Endodermal cell (in vitro differentiated cells): Measurements from ENCODE around the gene LONP2. TPM values are rescaled to one million over a fixed set of nuclear protein-coding genes. Genes with fewer than 3 reads are reported as not detected.

Experiments
- DNase-seq: peaks from one replicate; pipeline ENCODE4 v3.0.0-alpha.2; 2017
- H3K27ac ChIP-seq: 2 replicates; pipeline ENCODE4 v1.5.1; 2013; ENCODE audit warnings: mild to moderate bottlenecking, low read depth, low read length, moderate library complexity
- H3K27me3 ChIP-seq: 2 replicates; pipeline ENCODE4 v1.6.1; 2013; ENCODE audit warnings: mild to moderate bottlenecking, low read length, moderate library complexity; ENCODE audit not compliant: insufficient read depth, control insufficient read depth, poor library complexity, severe bottlenecking
- H3K36me3 ChIP-seq: 2 replicates; pipeline ENCODE4 v1.7.0; 2013; ENCODE audit warnings: mild to moderate bottlenecking, low read length, moderate library complexity; ENCODE audit not compliant: control insufficient read depth, insufficient read depth
- H3K4me1 ChIP-seq: one replicate; pipeline ENCODE4 v1.7.0; 2013; ENCODE audit warnings: low read length; ENCODE audit not compliant: control insufficient read depth, insufficient read depth
- H3K4me3 ChIP-seq: 2 replicates; pipeline ENCODE4 v1.5.1; 2013; ENCODE audit warnings: mild to moderate bottlenecking, low read length, moderate library complexity
- H3K9ac ChIP-seq: 2 replicates; pipeline ENCODE4 v1.6.1; 2013; ENCODE audit warnings: mild to moderate bottlenecking, low read length, moderate library complexity; ENCODE audit not compliant: poor library complexity, severe bottlenecking; ENCODE audit errors: extremely low read depth
- H3K9me3 ChIP-seq: 2 replicates; pipeline ENCODE4 v1.6.1; 2013; ENCODE audit warnings: mild to moderate bottlenecking, low read length, moderate library complexity; ENCODE audit not compliant: control insufficient read depth
- H3K27ac Mint-ChIP-seq: 2 replicates; pipeline ENCODE4 v1.8.0; 2020; ENCODE audit warnings: mixed read lengths
- H3K27me3 Mint-ChIP-seq: 2 replicates; pipeline ENCODE4 v1.8.0; 2021; ENCODE audit warnings: mild to moderate bottlenecking, mixed read lengths; ENCODE audit not compliant: insufficient read depth
- H3K36me3 Mint-ChIP-seq: 2 replicates; pipeline ENCODE4 v1.8.0; 2020; ENCODE audit warnings: low read depth, mixed read lengths
- H3K4me1 Mint-ChIP-seq: 2 replicates; pipeline ENCODE4 v1.8.0; 2020; ENCODE audit warnings: mixed read lengths
- H3K4me3 Mint-ChIP-seq: 2 replicates; pipeline ENCODE4 v1.8.0; 2020; ENCODE audit warnings: mild to moderate bottlenecking, moderate library complexity, mixed read lengths
- H3K9me3 Mint-ChIP-seq: 2 replicates; pipeline ENCODE4 v1.8.0; 2020; ENCODE audit warnings: mild to moderate bottlenecking, mixed read lengths
- WGBS, 2 experiments: methylation state at CpG; one replicate each; pipeline versions ENCODE4 v1.1.5 to v1.1.7; 2013; ENCODE audit warnings: missing lambda C conversion rate in 2 of 2, mixed read lengths in 1 of 2; ENCODE audit not compliant: insufficient coverage in 1 of 2, insufficient read length in 1 of 2; 5-methylcytosine and 5-hydroxymethylcytosine counted together
- total RNA-seq, 2 donors: library from RNA; stranded (reverse); fragmentation: NEBNext Ultra II Directional in 1 of 2; extraction: Animal tissue kit (Norgen Biotek cat#: 25700) in 1 of 2; gene quantifications; 2 replicates in 1 of 2; 3 replicates in 1 of 2; pipeline ENCODE4 v1.2.1, GENCODE V29; 2021
- TF ChIP-seq, protein P1 (sequence below): fragments of 200-600 bp; sonication (generic); conservative IDR thresholded peaks from 2 replicates; pipeline ENCODE4 v1.5.0; 2021; ENCODE audit warnings: antibody characterized with exemption, mild to moderate bottlenecking

The LONP2 gene
- total RNA-seq, 2 donors from 2014 or later: 33.2 to 33.6 TPM

DNA sequence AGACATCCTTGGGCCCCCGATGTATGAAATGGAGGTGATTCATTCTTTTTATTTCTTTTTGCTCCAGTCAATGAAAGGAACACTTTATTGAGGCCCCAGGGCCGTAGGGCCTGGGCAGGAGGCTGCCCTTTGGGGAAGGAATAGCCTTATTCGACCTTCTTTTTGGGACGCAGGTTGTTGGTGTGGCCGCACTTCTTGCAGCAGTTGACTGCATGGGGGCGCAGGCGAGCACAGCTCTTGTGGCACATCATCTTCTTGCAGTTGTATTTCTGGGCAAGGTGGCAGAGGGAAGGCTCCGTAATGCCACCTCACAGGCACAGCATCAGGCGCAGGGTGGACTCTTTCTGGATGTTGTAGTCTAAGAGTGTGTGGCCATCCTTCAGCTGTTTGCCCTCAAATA, 90.2 kb downstream of the LONP2 start:
- H3K4me3 ChIP-seq: no peak overlapping the region
- TF ChIP-seq, protein P1, sequence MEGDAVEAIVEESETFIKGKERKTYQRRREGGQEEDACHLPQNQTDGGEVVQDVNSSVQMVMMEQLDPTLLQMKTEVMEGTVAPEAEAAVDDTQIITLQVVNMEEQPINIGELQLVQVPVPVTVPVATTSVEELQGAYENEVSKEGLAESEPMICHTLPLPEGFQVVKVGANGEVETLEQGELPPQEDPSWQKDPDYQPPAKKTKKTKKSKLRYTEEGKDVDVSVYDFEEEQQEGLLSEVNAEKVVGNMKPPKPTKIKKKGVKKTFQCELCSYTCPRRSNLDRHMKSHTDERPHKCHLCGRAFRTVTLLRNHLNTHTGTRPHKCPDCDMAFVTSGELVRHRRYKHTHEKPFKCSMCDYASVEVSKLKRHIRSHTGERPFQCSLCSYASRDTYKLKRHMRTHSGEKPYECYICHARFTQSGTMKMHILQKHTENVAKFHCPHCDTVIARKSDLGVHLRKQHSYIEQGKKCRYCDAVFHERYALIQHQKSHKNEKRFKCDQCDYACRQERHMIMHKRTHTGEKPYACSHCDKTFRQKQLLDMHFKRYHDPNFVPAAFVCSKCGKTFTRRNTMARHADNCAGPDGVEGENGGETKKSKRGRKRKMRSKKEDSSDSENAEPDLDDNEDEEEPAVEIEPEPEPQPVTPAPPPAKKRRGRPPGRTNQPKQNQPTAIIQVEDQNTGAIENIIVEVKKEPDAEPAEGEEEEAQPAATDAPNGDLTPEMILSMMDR: peak; percentile 67
- peak; percentile 73 for DNase-seq
- peaks cover 18% of the 10 kb centered on the region for H3K36me3 ChIP-seq
- H3K27me3 Mint-ChIP-seq: no peaks in the 10 kb centered on the region
- no peak overlapping the region for H3K27ac Mint-ChIP-seq
- WGBS, 2 experiments: 92 to 98% methylated on average over 7 to 9 of the region's 9 CpGs
- H3K4me1 Mint-ChIP-seq: peaks cover 10% of the 10 kb centered on the region
- peaks cover 41% of the 10 kb centered on the region for H3K36me3 Mint-ChIP-seq
- H3K9ac ChIP-seq: no peak overlapping the region
- H3K27me3 ChIP-seq: no peaks in the 10 kb centered on the region
- H3K4me3 Mint-ChIP-seq: no peak overlapping the region
- no peaks in the 10 kb centered on the region for H3K4me1 ChIP-seq
- no peaks in the 10 kb centered on the region for H3K9me3 ChIP-seq
- H3K27ac ChIP-seq: no peak overlapping the region
- no peaks in the 10 kb centered on the region for H3K9me3 Mint-ChIP-seq

DNA sequence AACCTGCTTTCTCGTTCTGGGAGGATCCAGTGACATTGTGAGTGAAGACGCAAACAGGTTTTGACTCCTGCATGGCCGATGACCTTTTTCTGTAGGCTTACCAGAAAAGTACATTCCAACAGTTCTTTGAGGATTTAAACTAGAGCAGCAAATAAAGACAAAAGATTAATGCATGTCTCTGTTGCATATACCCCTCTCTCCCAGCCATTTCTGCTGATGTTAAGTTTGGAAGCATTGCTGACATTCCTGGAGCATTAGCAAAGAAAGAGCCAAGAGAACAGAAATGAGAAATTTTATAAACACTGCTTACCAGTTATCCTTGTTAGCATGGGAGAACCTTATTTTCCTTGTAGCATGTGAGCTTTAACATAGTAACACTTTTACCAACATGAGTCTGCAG, 91.9 kb downstream of the LONP2 start:
- Histone ChIP-seq H3K9ac (no peak overlapping the region), H3K9me3 (no peaks in the 10 kb centered on the region), H3K27ac (no peak overlapping the region), H3K36me3 (peaks cover 18% of the 10 kb centered on the region), H3K27me3 (no peaks in the 10 kb centered on the region), H3K4me3 (no peak overlapping the region), H3K4me1 (no peaks in the 10 kb centered on the region)
- Mint-ChIP-seq H3K27me3 (no peaks in the 10 kb centered on the region), H3K4me3 (no peak overlapping the region), H3K9me3 (no peaks in the 10 kb centered on the region), H3K27ac (peak overlapping the region; percentile 73), H3K4me1 (peaks cover 10% of the 10 kb centered on the region), H3K36me3 (peaks cover 47% of the 10 kb centered on the region)
- no peak for DNase-seq
- 87 to 100% methylated on average over 3 of the region's 3 CpGs for WGBS, 2 experiments
- TF ChIP-seq, protein P1: no peak

DNA sequence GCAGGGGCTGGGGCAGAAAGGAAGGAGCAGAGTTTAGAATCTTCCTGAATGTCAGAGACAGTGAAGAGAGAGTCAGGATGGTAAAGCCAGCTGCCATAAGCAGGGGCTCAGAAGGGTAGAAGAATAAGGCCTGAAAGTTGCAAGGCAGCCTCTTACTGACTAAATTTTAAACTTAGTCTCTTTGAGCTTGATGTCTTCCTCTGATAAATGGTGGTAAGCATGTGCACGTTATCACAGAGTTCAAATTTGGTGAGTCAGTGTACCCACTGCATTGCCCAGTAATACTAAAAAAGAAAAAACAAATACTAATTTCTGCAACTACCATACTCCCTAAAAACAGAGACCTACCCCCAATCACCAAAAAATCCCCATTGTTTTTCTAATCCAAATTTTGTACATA, 96.0 kb downstream of the LONP2 start:
- no peak for DNase-seq
- peaks cover 4% of the 10 kb centered on the region for H3K4me1 ChIP-seq
- peaks cover 57% of the 10 kb centered on the region for H3K36me3 Mint-ChIP-seq
- H3K27ac Mint-ChIP-seq: no peak overlapping the region
- H3K4me3 ChIP-seq: no peak overlapping the region
- no peaks in the 10 kb centered on the region for H3K9me3 ChIP-seq
- H3K9ac ChIP-seq: no peak overlapping the region
- no peak overlapping the region for H3K4me3 Mint-ChIP-seq
- TF ChIP-seq, protein P1: no peak
- no peaks in the 10 kb centered on the region for H3K27me3 ChIP-seq
- H3K4me1 Mint-ChIP-seq: peaks cover 10% of the 10 kb centered on the region
- H3K27ac ChIP-seq: no peak overlapping the region
- no peaks in the 10 kb centered on the region for H3K27me3 Mint-ChIP-seq
- H3K36me3 ChIP-seq: peaks cover 24% of the 10 kb centered on the region
- 89 to 100% methylated on average over 1 of the region's 1 CpG for WGBS, 2 experiments
- H3K9me3 Mint-ChIP-seq: no peaks in the 10 kb centered on the region
